Measurements from ENCODE around the gene SNRNP70. TPM values are rescaled to one million over a fixed set of nuclear protein-coding genes. Genes with fewer than 3 reads are reported as not detected.
A peak's percentile ranks its signal among the peaks of the same experiment; 100 is the strongest.

SNRNP70 gene
- total and polyA plus RNA-seq, 2 donors (not counting 1 experiment from before 2014, with no cell fraction given) = 72.2 to 142 TPM

- Histone ChIP-seq H3K4me3 (replicated peaks in 1 of 4; ENCODE audit: control extremely low read depth in 1 of 4, insufficient read depth in 1 of 4, low read depth in 3 of 4, low read length in 4 of 4) (no peak overlapping the region), H3K4me2 (ENCODE audit: extremely low read depth, insufficient read depth, low read length) (no peak overlapping the region), H2AFZ (ENCODE audit: low read length) (no peak overlapping the region), H3K36me3 (ENCODE audit: control insufficient read depth, insufficient read depth, low read length) (peaks cover 58% of the 10 kb centered on the region), H3K27me3 (ENCODE audit: control insufficient read depth, insufficient read depth, low read length) (no peaks in the 10 kb centered on the region), H3K27ac (ENCODE audit: insufficient read depth, low read length) (no peak overlapping the region), H3K9ac (ENCODE audit: insufficient read depth, low read length) (no peak overlapping the region), H4K20me1 (ENCODE audit: control insufficient read depth, extremely low read depth, insufficient read depth, low read length) (no peaks in the 10 kb centered on the region), H3K9me3 (ENCODE audit: control insufficient read depth, insufficient read depth, low read depth, low read length) (no peaks in the 10 kb centered on the region), H3K4me1 (ENCODE audit: control insufficient read depth, extremely low read depth, insufficient read depth, low read length) (no peaks in the 10 kb centered on the region), H3K79me2 (ENCODE audit: control insufficient read depth, insufficient read depth, low read length) (peaks cover 9% of the 10 kb centered on the region)
- TF ChIP-seq CTCF (conservative IDR thresholded peaks at IDR 0.05 in 1 of 2, IDR thresholded peaks at IDR 0.05 in 1 of 2; ENCODE audit: low read depth in 1 of 2, low read length in 2 of 2) (no peak), EZH2 (IDR thresholded peaks at IDR 0.05; ENCODE audit: low read length, missing control alignments) (no peak)
- no peak for DNase-seq (ENCODE audit: low read depth in 2 of 2)
Observed at GRCh38 chr19:49104229-49104864, 19.1 kb downstream of the SNRNP70 start.

GRCh38 chr19:49106648-49107135 is 21.4 kb downstream of the SNRNP70 start:
- H3K4me3 ChIP-seq (replicated peaks in 1 of 4; ENCODE audit: control extremely low read depth in 1 of 4, insufficient read depth in 1 of 4, low read depth in 3 of 4, low read length in 4 of 4) = no peak overlapping the region
- H3K4me2 ChIP-seq (ENCODE audit: extremely low read depth, insufficient read depth, low read length) = no peak overlapping the region
- no peaks in the 10 kb centered on the region for H4K20me1 ChIP-seq (ENCODE audit: control insufficient read depth, extremely low read depth, insufficient read depth, low read length)
- H3K27ac ChIP-seq (ENCODE audit: insufficient read depth, low read length) = no peak overlapping the region
- H3K9ac ChIP-seq (ENCODE audit: insufficient read depth, low read length) = no peak overlapping the region
- peaks cover 45% of the 10 kb centered on the region for H3K36me3 ChIP-seq (ENCODE audit: control insufficient read depth, insufficient read depth, low read length)
- no peaks in the 10 kb centered on the region for H3K27me3 ChIP-seq (ENCODE audit: control insufficient read depth, insufficient read depth, low read length)
- peak; percentile 36 to 41 for DNase-seq (ENCODE audit: low read depth in 2 of 2)
- no peaks in the 10 kb centered on the region for H3K4me1 ChIP-seq (ENCODE audit: control insufficient read depth, extremely low read depth, insufficient read depth, low read length)
- no peak overlapping the region for H2AFZ ChIP-seq (ENCODE audit: low read length)
- H3K9me3 ChIP-seq (ENCODE audit: control insufficient read depth, insufficient read depth, low read depth, low read length) = no peaks in the 10 kb centered on the region
- H3K79me2 ChIP-seq (ENCODE audit: control insufficient read depth, insufficient read depth, low read length) = no peaks in the 10 kb centered on the region
- TF ChIP-seq CTCF (conservative IDR thresholded peaks at IDR 0.05 in 1 of 2, IDR thresholded peaks at IDR 0.05 in 1 of 2; ENCODE audit: low read depth in 1 of 2, low read length in 2 of 2) (peak; percentile 57 to 79), EZH2 (IDR thresholded peaks at IDR 0.05; ENCODE audit: low read length, missing control alignments) (no peak)

- TF ChIP-seq EZH2 (IDR thresholded peaks at IDR 0.05; ENCODE audit: low read length, missing control alignments) (no peak), CTCF (conservative IDR thresholded peaks at IDR 0.05 in 1 of 2, IDR thresholded peaks at IDR 0.05 in 1 of 2; ENCODE audit: low read depth in 1 of 2, low read length in 2 of 2) (no peak)
- no peaks in the 10 kb centered on the region for H3K9me3 ChIP-seq (ENCODE audit: control insufficient read depth, insufficient read depth, low read depth, low read length)
- peaks cover 38% of the 10 kb centered on the region for H3K36me3 ChIP-seq (ENCODE audit: control insufficient read depth, insufficient read depth, low read length)
- H3K4me1 ChIP-seq (ENCODE audit: control insufficient read depth, extremely low read depth, insufficient read depth, low read length) = no peaks in the 10 kb centered on the region
- no peak overlapping the region for H3K27ac ChIP-seq (ENCODE audit: insufficient read depth, low read length)
- no peak overlapping the region for H3K4me3 ChIP-seq (replicated peaks in 1 of 4; ENCODE audit: control extremely low read depth in 1 of 4, insufficient read depth in 1 of 4, low read depth in 3 of 4, low read length in 4 of 4)
- no peak overlapping the region for H3K9ac ChIP-seq (ENCODE audit: insufficient read depth, low read length)
- no peaks in the 10 kb centered on the region for H3K27me3 ChIP-seq (ENCODE audit: control insufficient read depth, insufficient read depth, low read length)
- DNase-seq (ENCODE audit: low read depth in 2 of 2) = no peak
- H3K79me2 ChIP-seq (ENCODE audit: control insufficient read depth, insufficient read depth, low read length) = no peaks in the 10 kb centered on the region
- H2AFZ ChIP-seq (ENCODE audit: low read length) = no peak overlapping the region
- H3K4me2 ChIP-seq (ENCODE audit: extremely low read depth, insufficient read depth, low read length) = no peak overlapping the region
- H4K20me1 ChIP-seq (ENCODE audit: control insufficient read depth, extremely low read depth, insufficient read depth, low read length) = no peaks in the 10 kb centered on the region
Observed at GRCh38 chr19:49107625-49108459, 22.6 kb downstream of the SNRNP70 start.
